ENCODE results near the gene TADA2A. TPM values are rescaled to one million over a fixed set of nuclear protein-coding genes. Genes with fewer than 3 reads are reported as not detected.

The TADA2A gene
- total RNA-seq, 2 donors from 2014 or later = 16.6 to 22.5 TPM

DNA sequence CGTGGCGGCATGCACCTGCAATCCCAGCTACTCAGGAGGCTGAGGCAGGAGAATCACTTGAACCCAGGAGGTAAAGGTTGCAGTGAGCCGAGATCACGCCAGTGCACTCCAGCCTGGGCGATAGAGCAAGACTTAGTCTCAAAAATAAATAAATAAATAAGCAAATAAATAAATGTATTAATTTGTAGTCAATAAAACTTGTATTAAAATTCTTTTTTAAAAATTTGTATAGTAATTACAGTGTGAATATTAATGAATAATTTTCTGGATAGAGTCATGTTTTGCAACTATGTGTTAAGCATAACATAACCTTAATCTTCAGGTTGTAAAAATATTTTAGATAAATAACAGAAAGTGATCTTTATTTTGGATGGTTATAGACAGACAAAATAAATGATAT lies 55.8 kb downstream of the TADA2A start:
- TF ChIP-seq, protein P1, sequence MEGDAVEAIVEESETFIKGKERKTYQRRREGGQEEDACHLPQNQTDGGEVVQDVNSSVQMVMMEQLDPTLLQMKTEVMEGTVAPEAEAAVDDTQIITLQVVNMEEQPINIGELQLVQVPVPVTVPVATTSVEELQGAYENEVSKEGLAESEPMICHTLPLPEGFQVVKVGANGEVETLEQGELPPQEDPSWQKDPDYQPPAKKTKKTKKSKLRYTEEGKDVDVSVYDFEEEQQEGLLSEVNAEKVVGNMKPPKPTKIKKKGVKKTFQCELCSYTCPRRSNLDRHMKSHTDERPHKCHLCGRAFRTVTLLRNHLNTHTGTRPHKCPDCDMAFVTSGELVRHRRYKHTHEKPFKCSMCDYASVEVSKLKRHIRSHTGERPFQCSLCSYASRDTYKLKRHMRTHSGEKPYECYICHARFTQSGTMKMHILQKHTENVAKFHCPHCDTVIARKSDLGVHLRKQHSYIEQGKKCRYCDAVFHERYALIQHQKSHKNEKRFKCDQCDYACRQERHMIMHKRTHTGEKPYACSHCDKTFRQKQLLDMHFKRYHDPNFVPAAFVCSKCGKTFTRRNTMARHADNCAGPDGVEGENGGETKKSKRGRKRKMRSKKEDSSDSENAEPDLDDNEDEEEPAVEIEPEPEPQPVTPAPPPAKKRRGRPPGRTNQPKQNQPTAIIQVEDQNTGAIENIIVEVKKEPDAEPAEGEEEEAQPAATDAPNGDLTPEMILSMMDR (IDR thresholded peaks at IDR 0.05) = no peak
- intact Hi-C loops (cut with DNase I) = no loop called here
- DNase-seq = no peak
- Histone ChIP-seq H3K27ac (no peak overlapping the region), H3K9me3 (no peaks in the 10 kb centered on the region), H3K4me1 (no peaks in the 10 kb centered on the region), H3K9ac (ENCODE audit: low read depth in 2 of 2, low read length in 2 of 2) (no peak overlapping the region), H3K4me3 (no peak overlapping the region), H3K36me3 (no peaks in the 10 kb centered on the region), H3K27me3 (no peaks in the 10 kb centered on the region)

DNA sequence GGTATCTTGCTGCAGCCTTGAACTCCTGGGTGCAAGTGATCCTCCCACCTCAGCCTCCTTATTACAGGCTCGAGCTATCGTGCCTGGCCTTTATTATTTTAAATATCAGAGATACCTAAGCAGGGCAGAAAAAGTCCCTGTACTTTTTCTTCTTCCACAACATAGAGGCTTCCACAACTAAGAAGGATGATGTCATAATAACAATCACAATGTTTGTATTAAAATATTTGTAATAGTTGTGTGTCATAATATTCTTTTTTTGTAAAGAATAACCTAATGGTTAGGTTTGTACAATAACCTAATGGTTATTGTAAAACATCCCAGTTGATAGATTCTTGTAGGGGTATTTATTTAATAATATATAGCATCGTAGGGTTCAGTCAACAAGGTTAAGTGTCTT lies 56.4 kb downstream of the TADA2A start:
- no peak overlapping the region for H3K9ac ChIP-seq (ENCODE audit: low read depth in 2 of 2, low read length in 2 of 2)
- H3K27me3 ChIP-seq = no peaks in the 10 kb centered on the region
- H3K36me3 ChIP-seq = no peaks in the 10 kb centered on the region
- TF ChIP-seq, protein P1 (IDR thresholded peaks at IDR 0.05) = no peak
- H3K9me3 ChIP-seq = no peaks in the 10 kb centered on the region
- H3K27ac ChIP-seq = no peak overlapping the region
- intact Hi-C loops (cut with DNase I) = no loop called here
- H3K4me1 ChIP-seq = no peaks in the 10 kb centered on the region
- no peak for DNase-seq
- no peak overlapping the region for H3K4me3 ChIP-seq

DNA sequence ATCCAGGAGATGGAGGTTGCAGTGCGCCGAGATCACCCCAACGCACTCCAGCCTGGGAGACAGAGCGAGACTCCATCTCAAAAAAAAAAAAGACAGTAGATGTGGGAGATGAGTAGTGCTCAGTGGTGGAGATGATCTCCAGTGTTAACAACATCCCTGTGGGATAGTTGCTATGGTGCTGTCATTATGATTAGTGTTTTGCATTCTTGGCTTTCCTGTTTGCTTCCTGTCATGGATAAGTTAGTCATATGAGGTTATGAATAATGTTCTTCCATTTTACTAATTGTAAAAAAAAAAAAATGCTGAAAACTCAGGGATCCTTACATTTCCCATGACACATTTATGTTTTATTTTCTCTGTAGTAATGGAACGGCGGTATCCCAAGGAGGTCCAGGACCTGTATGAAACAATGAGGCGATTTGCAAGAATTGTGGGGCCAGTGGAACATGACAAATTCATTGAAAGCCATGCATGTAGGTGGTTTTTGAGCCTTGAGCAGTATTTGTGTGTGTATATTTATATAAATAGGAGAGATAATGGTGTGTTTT lies 58.5 kb downstream of the TADA2A start:
- Histone ChIP-seq H3K36me3 (no peaks in the 10 kb centered on the region), H3K27ac (no peak overlapping the region), H3K9me3 (no peaks in the 10 kb centered on the region), H3K27me3 (no peaks in the 10 kb centered on the region), H3K4me3 (no peak overlapping the region), H3K9ac (ENCODE audit: low read depth in 2 of 2, low read length in 2 of 2) (no peak overlapping the region), H3K4me1 (no peaks in the 10 kb centered on the region)
- intact Hi-C loops (cut with DNase I) = no loop called here
- DNase-seq = no peak
- TF ChIP-seq, protein P1 (IDR thresholded peaks at IDR 0.05) = no peak

DNA sequence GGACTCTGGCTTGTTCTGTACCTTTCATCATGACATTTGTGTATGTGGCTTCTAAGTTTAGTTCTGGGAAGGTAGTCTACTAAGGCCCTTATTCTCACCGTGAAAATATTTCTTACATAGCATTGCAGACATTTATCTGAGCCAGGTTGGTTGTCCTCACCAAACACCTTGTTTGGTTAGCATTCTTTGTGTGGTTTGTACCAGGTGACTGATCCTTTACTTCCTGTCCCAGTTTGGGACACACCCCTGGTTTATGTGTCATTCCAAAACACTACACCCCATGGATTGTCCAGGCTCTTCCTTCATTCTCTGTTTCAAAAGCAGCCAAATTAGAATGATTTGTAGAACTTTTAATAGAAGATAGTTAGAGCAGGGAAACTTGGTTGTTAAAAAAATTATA lies 59.8 kb downstream of the TADA2A start:
- Histone ChIP-seq H3K27ac (no peak overlapping the region), H3K36me3 (no peaks in the 10 kb centered on the region), H3K27me3 (no peaks in the 10 kb centered on the region), H3K9me3 (no peaks in the 10 kb centered on the region), H3K4me3 (no peak overlapping the region), H3K4me1 (no peaks in the 10 kb centered on the region), H3K9ac (ENCODE audit: low read depth in 2 of 2, low read length in 2 of 2) (no peak overlapping the region)
- TF ChIP-seq, protein P1 (IDR thresholded peaks at IDR 0.05) = no peak
- intact Hi-C loops (cut with DNase I) = no loop called here
- DNase-seq = no peak

DNA sequence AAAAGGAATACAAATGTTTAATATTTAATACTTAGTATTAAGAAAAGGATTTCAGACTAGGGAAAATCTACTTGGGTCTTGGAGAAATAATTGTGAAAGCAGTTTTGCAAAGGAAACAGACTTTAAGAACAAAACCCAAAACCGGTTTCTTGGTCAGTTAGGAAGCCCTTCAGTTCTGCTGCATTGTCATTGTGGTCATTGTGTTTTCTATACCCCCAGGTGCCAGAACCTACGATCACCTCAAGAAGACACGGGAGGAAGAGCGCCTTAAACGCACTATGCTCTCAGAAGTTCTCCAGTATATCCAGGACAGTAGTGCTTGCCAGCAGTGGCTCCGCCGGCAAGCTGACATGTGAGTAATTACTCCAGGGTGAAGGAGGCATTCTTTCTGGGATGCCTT lies 63.5 kb downstream of the TADA2A start:
- intact Hi-C loops (cut with DNase I) = no loop called here
- H3K9ac ChIP-seq (ENCODE audit: low read depth in 2 of 2, low read length in 2 of 2) = no peak overlapping the region
- H3K27me3 ChIP-seq = no peaks in the 10 kb centered on the region
- H3K36me3 ChIP-seq = no peaks in the 10 kb centered on the region
- no peak overlapping the region for H3K27ac ChIP-seq
- no peak overlapping the region for H3K4me3 ChIP-seq
- no peaks in the 10 kb centered on the region for H3K9me3 ChIP-seq
- H3K4me1 ChIP-seq = no peaks in the 10 kb centered on the region
- no peak for DNase-seq
- TF ChIP-seq, protein P1 (IDR thresholded peaks at IDR 0.05) = no peak

All from colonic mucosa (tissue), 4 donors.